Fibroblast of the aortic adventitia (primary cell): ENCODE measurements around the gene OGFOD3. TPM values are rescaled to one million over a fixed set of nuclear protein-coding genes. Genes with fewer than 3 reads are reported as not detected.

Experiments used
- DNase-seq: peaks from one replicate; pipeline ENCODE4 v3.0.0-alpha.2; 2010; ENCODE audit warnings: low read depth
- H3K4me3 ChIP-seq: 2 replicates; pipeline ENCODE4 v1.5.1; 2011; ENCODE audit warnings: low read depth, mild to moderate bottlenecking, control low read depth, low read length, moderate library complexity
- total RNA-seq: library from RNA; depleted of rRNA; stranded (reverse); fragments of >200 nt; gene quantifications from 2 replicates; pipeline ENCODE4 v1.2.3, GENCODE V29; 2012; ENCODE audit warnings: low replicate concordance
- TF ChIP-seq, protein P1 (sequence below): IDR thresholded peaks from 2 replicates; pipeline ENCODE4 v1.5.1; 2011; ENCODE audit warnings: mild to moderate bottlenecking, low read length, control low read depth, inconsistent platforms; ENCODE audit not compliant: insufficient read depth

OGFOD3 gene
- total RNA-seq, 1 donor = 18.7 TPM

DNA sequence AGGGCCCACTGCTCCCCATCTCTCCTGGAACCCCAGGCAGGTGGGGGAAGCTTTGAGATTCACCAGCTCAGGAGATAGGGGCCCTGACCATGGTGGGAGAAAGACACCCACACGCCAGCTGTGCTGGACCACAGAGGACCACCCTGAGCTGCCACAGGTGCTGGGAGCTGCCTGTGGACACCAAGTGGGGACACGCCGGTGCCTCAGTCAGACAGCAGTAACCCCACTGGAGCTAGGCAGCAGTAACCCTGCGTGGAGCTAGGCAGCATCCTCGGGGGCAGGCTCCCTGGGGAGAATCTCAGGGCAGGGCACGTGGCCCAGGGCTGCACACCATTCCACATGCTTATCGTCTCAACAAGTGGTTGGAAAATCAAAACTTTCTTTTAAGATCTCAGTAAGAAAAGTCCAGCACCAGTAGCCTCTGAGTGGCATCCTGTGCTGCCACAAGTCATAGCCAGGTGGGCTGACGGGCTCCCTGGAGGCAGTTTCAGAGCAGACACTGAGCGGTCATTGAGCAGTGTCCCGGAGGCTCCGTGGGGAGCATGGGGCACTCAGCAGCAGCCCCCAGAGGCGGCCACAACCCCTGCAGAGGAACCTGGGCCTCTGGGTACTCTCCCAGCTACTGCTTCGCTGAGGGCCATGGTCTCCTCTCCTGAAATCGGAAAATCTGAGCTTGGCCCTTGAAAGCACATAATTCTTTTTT lies 8.2 kb downstream of the OGFOD3 start:
- DNase-seq = no peak
- H3K4me3 ChIP-seq = no peak overlapping the region
- TF ChIP-seq, protein P1, sequence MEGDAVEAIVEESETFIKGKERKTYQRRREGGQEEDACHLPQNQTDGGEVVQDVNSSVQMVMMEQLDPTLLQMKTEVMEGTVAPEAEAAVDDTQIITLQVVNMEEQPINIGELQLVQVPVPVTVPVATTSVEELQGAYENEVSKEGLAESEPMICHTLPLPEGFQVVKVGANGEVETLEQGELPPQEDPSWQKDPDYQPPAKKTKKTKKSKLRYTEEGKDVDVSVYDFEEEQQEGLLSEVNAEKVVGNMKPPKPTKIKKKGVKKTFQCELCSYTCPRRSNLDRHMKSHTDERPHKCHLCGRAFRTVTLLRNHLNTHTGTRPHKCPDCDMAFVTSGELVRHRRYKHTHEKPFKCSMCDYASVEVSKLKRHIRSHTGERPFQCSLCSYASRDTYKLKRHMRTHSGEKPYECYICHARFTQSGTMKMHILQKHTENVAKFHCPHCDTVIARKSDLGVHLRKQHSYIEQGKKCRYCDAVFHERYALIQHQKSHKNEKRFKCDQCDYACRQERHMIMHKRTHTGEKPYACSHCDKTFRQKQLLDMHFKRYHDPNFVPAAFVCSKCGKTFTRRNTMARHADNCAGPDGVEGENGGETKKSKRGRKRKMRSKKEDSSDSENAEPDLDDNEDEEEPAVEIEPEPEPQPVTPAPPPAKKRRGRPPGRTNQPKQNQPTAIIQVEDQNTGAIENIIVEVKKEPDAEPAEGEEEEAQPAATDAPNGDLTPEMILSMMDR = no peak

DNA sequence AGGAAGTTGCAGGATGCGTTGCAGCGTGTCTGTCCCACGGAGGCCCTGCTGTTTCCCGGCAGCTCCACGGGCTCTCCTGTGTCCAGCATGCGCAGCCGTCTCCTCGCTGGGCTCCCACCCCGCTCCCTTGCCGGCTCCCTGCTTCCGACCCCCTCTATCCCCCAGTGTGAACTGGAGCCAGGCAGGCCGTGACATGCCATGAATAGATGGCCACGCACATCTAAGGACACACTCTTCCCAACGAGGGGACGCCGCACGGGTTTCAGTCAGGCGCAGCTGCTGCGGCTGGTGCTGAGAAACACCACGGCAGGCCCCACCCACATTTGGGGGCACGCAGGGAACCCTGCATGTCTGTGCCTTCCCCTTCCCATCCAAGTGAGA lies 9.5 kb downstream of the OGFOD3 start:
- TF ChIP-seq, protein P1 = no peak
- H3K4me3 ChIP-seq = no peak overlapping the region
- no peak for DNase-seq

DNA sequence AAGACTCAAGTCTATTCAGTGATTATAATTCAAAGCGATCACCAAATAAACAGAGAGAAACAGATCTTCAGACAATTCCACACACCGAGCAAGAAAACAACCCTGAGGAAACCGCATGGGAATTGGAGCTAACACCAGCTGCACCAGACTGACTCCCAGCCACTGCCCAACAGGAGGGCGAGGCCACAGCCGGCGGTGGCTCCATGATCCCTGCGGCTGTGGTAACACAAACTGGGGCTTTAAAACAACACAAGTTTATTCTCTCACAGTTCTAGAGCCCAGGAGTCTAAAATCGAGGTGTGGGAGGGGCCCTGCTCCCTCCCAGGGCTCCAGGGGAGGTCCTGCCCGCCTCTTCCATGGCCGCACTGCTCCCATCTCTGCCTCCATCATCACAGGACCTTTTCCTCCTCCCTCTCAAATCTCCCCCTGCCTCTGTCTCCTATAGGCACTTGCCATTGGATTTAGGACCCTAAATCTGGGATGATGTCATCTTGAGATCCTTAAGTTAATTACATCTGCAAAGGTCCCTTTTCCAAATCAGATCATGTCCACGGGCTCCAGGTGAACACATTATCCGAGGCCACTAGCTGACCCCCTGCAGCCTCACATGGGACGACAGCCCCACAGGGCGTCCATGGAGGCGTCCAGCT lies 10.0 kb downstream of the OGFOD3 start:
- TF ChIP-seq, protein P1 = no peak
- no peak for DNase-seq
- no peak overlapping the region for H3K4me3 ChIP-seq

DNA sequence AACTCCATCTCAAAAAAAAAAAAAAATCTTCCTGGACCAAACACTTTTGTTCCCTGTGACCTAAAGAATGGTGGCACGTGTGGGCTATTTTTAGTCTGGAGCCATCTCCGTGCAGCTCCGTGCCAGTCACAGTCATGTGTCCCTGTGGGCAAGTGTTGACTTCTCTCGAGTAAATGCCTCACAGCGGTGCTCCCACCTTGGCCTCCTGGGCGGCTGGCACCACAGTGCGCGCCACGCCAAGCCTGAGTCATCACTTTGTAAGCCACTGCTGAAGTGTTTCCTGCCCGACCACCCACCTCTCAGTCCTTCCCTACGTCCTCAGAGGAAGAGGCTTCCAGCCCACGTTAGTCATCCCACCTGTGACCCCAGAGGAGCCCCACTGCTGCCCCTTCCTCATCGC lies 11.1 kb downstream of the OGFOD3 start:
- DNase-seq = no peak
- H3K4me3 ChIP-seq = no peak overlapping the region

DNA sequence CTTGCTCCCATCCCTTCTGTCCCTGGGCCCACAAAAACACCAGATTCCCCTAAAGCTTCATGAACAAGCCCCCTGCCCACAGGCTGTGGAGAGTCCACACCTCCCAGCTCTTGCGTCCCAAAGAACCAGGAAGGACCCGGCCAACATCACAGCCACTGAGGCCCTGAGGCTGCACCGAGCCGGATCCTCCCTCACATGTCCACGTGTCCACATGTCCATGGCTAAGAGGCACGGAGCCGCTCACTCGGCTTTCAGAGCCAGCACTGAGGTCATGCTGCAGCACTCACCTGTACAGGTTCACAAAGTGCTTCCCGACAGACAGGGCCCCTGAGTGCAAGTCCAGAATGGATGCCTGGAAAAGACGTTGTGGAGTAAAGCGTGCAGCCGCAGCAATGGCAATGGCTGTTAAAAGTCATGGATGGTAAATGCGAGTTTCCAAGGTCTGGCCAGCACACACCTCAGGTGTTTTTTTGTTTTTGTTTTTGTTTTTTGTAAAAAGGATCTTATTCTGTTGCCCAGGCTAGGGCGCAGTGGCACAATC lies 12.2 kb downstream of the OGFOD3 start:
- no peak for DNase-seq
- TF ChIP-seq, protein P1 = no peak
- H3K4me3 ChIP-seq = no peak overlapping the region

More for the DNA sequence above, 11.1 kb downstream of the OGFOD3 start:
- TF ChIP-seq, protein P1 = no peak

DNA sequence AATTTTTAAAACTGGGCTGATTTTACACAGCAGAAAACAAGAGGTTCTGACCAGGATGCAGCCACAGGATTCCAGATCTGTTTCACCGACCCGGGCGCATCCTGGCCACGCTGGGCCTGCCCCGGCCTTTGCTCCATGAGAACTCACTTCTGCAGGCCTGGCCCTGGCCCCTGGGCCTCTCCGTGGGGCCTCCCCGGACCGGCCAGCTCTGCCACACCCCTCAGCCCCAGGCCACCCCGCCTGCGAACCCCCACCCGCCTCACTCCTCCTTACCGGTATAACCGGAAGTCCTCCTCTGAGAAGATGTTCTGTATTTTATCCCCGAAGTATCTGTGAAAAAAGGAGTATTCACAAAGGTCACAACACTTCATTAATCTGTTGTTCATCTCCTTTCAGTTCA lies 13.3 kb downstream of the OGFOD3 start:
- H3K4me3 ChIP-seq = no peak overlapping the region
- no peak for DNase-seq
- TF ChIP-seq, protein P1 = no peak
